ENCODE data around the gene NSUN2.

Gene NSUN2

GRCh38 chr5:6598351-6598900 is 34.4 kb downstream of the NSUN2 start:
- no peaks in the 10 kb centered on the region for H3K4me1 ChIP-seq (ENCODE audit: low read length)
- H3F3A ChIP-seq (ENCODE audit: insufficient read depth, low read length) = no peaks in the 10 kb centered on the region
- no peak for DNase-seq
- no peaks in the 10 kb centered on the region for H4K20me1 ChIP-seq (ENCODE audit: insufficient read depth, low read length)
- no peaks in the 10 kb centered on the region for H3K79me2 ChIP-seq (ENCODE audit: low read length)
- H3K4me3 ChIP-seq (ENCODE audit: low read length) = no peak overlapping the region
- no peak overlapping the region for H3K27ac ChIP-seq (ENCODE audit: low read length)
- H3K9me3 ChIP-seq (replicated peaks; ENCODE audit: insufficient read depth, low read length) = no peaks in the 10 kb centered on the region
- no peaks in the 10 kb centered on the region for H3K9me2 ChIP-seq (replicated peaks; ENCODE audit: insufficient read depth, low read length)
- no peak overlapping the region for H3K9ac ChIP-seq (ENCODE audit: low read length)
- H3K36me3 ChIP-seq (replicated peaks; ENCODE audit: insufficient read depth, low read length) = 0 out of 2 replicates have a peak, but pooled peaks cover 6% of the 10 kb centered on the region
- H3K4me2 ChIP-seq (ENCODE audit: low read depth, low read length) = no peak overlapping the region
- H3K27me3 ChIP-seq (replicated peaks; ENCODE audit: insufficient read depth, low read length) = no peaks in the 10 kb centered on the region
- TF ChIP-seq EZH2phosphoT487 (IDR thresholded peaks at IDR 0.05; ENCODE audit: low read length) (no peak), EZH2 (optimal IDR thresholded peaks at IDR 0.05; ENCODE audit: low read depth, low read length) (no peak), CTCF (IDR thresholded peaks at IDR 0.05; ENCODE audit: low read length) (no peak)
- no peak overlapping the region for H2AFZ ChIP-seq (ENCODE audit: low read length)

- TF ChIP-seq EZH2phosphoT487 (IDR thresholded peaks at IDR 0.05; ENCODE audit: low read length) (no peak), EZH2 (optimal IDR thresholded peaks at IDR 0.05; ENCODE audit: low read depth, low read length) (no peak), CTCF (IDR thresholded peaks at IDR 0.05; ENCODE audit: low read length) (no peak)
- Histone ChIP-seq H3K9me2 (replicated peaks; ENCODE audit: insufficient read depth, low read length) (no peaks in the 10 kb centered on the region), H3K27ac (ENCODE audit: low read length) (no peak overlapping the region), H3K27me3 (replicated peaks; ENCODE audit: insufficient read depth, low read length) (no peaks in the 10 kb centered on the region), H3K4me2 (ENCODE audit: low read depth, low read length) (no peak overlapping the region), H3K9me3 (replicated peaks; ENCODE audit: insufficient read depth, low read length) (no peaks in the 10 kb centered on the region), H3K36me3 (replicated peaks; ENCODE audit: insufficient read depth, low read length) (0 out of 2 replicates have a peak, but pooled peaks cover 6% of the 10 kb centered on the region), H3F3A (ENCODE audit: insufficient read depth, low read length) (no peaks in the 10 kb centered on the region), H4K20me1 (ENCODE audit: insufficient read depth, low read length) (no peaks in the 10 kb centered on the region), H3K9ac (ENCODE audit: low read length) (no peak overlapping the region), H3K4me1 (ENCODE audit: low read length) (no peaks in the 10 kb centered on the region), H3K79me2 (ENCODE audit: low read length) (no peaks in the 10 kb centered on the region), H2AFZ (ENCODE audit: low read length) (no peak overlapping the region), H3K4me3 (ENCODE audit: low read length) (no peak overlapping the region)
- no peak for DNase-seq
Observed at GRCh38 chr5:6597557-6597956, 35.3 kb downstream of the NSUN2 start.

GRCh38 chr5:6596388-6596787 is 36.5 kb downstream of the NSUN2 start:
- no peaks in the 10 kb centered on the region for H4K20me1 ChIP-seq (ENCODE audit: insufficient read depth, low read length)
- H3K4me2 ChIP-seq (ENCODE audit: low read depth, low read length) = no peak overlapping the region
- no peak overlapping the region for H3K4me3 ChIP-seq (ENCODE audit: low read length)
- no peaks in the 10 kb centered on the region for H3F3A ChIP-seq (ENCODE audit: insufficient read depth, low read length)
- no peaks in the 10 kb centered on the region for H3K9me2 ChIP-seq (replicated peaks; ENCODE audit: insufficient read depth, low read length)
- H3K79me2 ChIP-seq (ENCODE audit: low read length) = no peaks in the 10 kb centered on the region
- no peak overlapping the region for H2AFZ ChIP-seq (ENCODE audit: low read length)
- H3K9ac ChIP-seq (ENCODE audit: low read length) = no peak overlapping the region
- 0 out of 2 replicates have a peak, but pooled peaks cover 6% of the 10 kb centered on the region for H3K36me3 ChIP-seq (replicated peaks; ENCODE audit: insufficient read depth, low read length)
- no peaks in the 10 kb centered on the region for H3K9me3 ChIP-seq (replicated peaks; ENCODE audit: insufficient read depth, low read length)
- no peak overlapping the region for H3K27ac ChIP-seq (ENCODE audit: low read length)
- H3K4me1 ChIP-seq (ENCODE audit: low read length) = no peaks in the 10 kb centered on the region
- no peaks in the 10 kb centered on the region for H3K27me3 ChIP-seq (replicated peaks; ENCODE audit: insufficient read depth, low read length)
- no peak for DNase-seq
- TF ChIP-seq CTCF (IDR thresholded peaks at IDR 0.05; ENCODE audit: low read length) = no peak
